ENCODE results near the gene TMEM184B. TPM values are rescaled to one million over a fixed set of nuclear protein-coding genes. Genes with fewer than 3 reads are reported as not detected.

TMEM184B gene
- total RNA-seq, 6 experiments from 2014 or later: 7.9 to 42.6 (median 16.9) TPM

DNA sequence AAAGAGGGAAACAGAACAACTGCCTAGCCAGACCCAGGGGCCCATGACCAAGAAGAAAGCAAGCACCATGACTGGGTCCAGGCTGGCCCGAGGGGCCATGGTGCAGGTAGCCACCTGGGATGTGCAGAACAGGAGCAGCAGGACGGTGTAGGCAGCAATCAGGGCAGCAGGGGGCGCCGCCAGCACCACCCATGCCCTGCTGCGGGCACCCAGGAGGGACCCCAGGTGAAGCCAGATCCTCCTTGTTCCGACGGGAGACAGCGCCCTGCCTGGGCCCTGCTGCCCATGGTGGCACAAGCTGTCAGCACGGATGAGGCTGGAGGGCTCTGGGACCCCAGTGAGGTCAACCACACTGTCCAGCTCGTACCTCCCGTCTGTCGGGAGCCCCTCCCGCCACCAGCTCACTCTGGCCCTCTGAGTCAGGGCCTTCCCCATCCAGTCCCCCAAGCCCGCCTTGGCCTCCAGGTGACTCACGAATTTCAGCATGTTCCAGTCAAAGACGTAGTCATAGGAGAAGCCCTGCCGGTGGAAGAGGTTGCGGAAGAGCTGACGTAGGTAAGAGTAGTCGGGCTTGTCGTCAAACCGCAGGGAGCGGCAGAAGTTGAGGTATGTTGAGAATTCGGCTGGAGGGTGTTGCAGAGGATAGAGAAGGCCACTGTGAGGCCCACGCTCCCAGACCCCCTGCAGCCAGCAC is 25.6 kb upstream of the TMEM184B start:
- Histone ChIP-seq H3K4me3 (no peak overlapping the region), H3K27me3 (no peaks in the 10 kb centered on the region), H3K9me3 (no peaks in the 10 kb centered on the region), H3K27ac (no peak overlapping the region), H3K36me3 (peaks cover 4 to 59% (median 24%) of the 10 kb centered on the region in 4 donors), H3K4me1 (peaks cover 0 to 18% (median 6%) of the 10 kb centered on the region in 4 donors)
- WGBS (ENCODE audit: insufficient coverage, low coverage, low lambda C conversion rate, missing lambda C conversion rate): 94% methylated on average over 13 of the region's 25 CpGs
- no peak for TF ChIP-seq POLR2A (IDR thresholded peaks at IDR 0.05)
- TF ChIP-seq, protein P1, sequence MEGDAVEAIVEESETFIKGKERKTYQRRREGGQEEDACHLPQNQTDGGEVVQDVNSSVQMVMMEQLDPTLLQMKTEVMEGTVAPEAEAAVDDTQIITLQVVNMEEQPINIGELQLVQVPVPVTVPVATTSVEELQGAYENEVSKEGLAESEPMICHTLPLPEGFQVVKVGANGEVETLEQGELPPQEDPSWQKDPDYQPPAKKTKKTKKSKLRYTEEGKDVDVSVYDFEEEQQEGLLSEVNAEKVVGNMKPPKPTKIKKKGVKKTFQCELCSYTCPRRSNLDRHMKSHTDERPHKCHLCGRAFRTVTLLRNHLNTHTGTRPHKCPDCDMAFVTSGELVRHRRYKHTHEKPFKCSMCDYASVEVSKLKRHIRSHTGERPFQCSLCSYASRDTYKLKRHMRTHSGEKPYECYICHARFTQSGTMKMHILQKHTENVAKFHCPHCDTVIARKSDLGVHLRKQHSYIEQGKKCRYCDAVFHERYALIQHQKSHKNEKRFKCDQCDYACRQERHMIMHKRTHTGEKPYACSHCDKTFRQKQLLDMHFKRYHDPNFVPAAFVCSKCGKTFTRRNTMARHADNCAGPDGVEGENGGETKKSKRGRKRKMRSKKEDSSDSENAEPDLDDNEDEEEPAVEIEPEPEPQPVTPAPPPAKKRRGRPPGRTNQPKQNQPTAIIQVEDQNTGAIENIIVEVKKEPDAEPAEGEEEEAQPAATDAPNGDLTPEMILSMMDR (IDR thresholded peaks at IDR 0.05): peak; percentile 33 to 41 (median 34)
- ATAC-seq: peak in 2 of 4 donors; percentile 11 to 15
- DNase-seq: no peak
- intact Hi-C loops (cut with DNase I): no loop called here

DNA sequence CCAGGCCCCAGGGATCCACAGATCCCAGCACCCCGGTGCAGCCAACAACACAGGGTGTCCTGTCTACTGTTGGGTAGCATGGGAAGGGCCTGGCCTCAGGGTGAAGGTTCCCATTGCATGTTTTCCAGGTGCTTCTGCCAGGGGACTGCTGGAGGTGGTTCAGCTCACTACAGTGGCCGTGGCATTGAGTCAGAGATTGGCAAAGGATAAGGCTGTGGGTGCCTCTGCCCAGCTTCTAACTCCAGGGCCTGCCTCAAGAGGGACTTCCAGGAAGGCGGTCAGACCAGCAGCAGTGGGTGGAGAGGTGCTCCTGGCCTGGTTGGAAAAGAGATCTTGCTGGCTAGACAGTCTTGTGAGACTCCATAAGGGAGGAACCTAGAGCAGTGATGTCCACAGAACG is 23.6 kb upstream of the TMEM184B start:
- 64% methylated on average over 2 of the region's 4 CpGs for WGBS (ENCODE audit: insufficient coverage, low coverage, low lambda C conversion rate, missing lambda C conversion rate)
- no peaks in the 10 kb centered on the region for H3K27me3 ChIP-seq
- no peak overlapping the region for H3K4me3 ChIP-seq
- intact Hi-C loops (cut with DNase I): no loop called here
- ATAC-seq (no peak), DNase-seq (no peak)
- H3K9me3 ChIP-seq: no peaks in the 10 kb centered on the region
- no peak overlapping the region for H3K27ac ChIP-seq
- H3K36me3 ChIP-seq: peaks cover 4 to 49% (median 24%) of the 10 kb centered on the region in 4 donors
- TF ChIP-seq POLR2A (IDR thresholded peaks at IDR 0.05): no peak
- TF ChIP-seq, protein P1 (IDR thresholded peaks at IDR 0.05): no peak
- peaks cover 0 to 18% (median 6%) of the 10 kb centered on the region in 4 donors for H3K4me1 ChIP-seq

DNA sequence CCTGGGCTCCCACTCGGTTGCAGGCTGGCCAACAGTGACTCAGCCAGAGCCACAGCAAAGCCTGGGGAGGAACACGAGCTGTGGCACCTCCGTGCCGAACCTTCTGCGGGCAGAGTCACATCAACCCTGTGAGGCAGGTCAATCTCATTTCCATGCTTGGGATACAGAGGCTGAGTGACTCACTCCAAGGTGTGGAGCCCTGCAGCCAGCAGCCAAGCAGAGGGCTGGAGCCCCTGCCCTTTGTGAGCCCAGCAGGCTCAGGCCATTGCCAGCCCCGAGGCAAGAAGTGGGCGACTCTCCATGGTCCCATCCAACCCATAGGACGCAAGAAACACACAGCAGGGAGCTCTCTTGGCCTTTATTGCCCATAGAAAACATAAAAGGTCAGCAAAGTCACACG is 23.1 kb upstream of the TMEM184B start:
- TF ChIP-seq, protein P1 (IDR thresholded peaks at IDR 0.05): no peak
- TF ChIP-seq POLR2A (IDR thresholded peaks at IDR 0.05): no peak
- Histone ChIP-seq H3K27me3 (no peaks in the 10 kb centered on the region), H3K9me3 (no peaks in the 10 kb centered on the region), H3K4me1 (peaks cover 0 to 15% (median 6%) of the 10 kb centered on the region in 4 donors), H3K4me3 (no peak overlapping the region), H3K27ac (no peak overlapping the region), H3K36me3 (peaks cover 4 to 44% (median 24%) of the 10 kb centered on the region in 4 donors)
- no CpG with 5 or more reads among the region's 9 CpGs for WGBS (ENCODE audit: insufficient coverage, low coverage, low lambda C conversion rate, missing lambda C conversion rate)
- intact Hi-C loops (cut with DNase I): no loop called here
- ATAC-seq (no peak), DNase-seq (no peak)

DNA sequence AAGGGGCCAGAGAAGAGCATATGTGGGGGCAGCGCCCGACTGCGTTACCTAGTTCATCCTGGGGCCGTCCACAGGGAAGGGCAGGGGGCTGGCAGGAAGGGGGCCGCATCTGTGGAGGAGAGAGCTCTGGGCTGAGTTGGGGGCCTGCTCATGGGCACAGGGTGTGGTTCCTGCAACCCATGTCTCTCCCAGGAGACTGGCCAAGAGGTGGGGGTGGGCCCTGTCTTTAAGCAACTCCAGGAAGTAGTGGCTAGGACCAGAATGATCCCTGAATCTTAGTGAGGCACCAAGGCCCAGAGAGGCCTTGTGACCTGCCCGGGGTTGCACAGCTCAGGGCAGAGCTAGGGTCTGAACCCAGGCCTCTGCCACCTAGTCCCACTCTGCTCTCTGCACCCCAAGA is 22.5 kb upstream of the TMEM184B start:
- Histone ChIP-seq H3K4me1 (peaks cover 0 to 10% (median 6%) of the 10 kb centered on the region in 4 donors), H3K27ac (no peak overlapping the region), H3K27me3 (no peaks in the 10 kb centered on the region), H3K4me3 (no peak overlapping the region), H3K36me3 (peaks cover 4 to 39% (median 24%) of the 10 kb centered on the region in 4 donors), H3K9me3 (no peaks in the 10 kb centered on the region)
- DNase-seq (no peak), ATAC-seq (no peak)
- TF ChIP-seq, protein P1 (IDR thresholded peaks at IDR 0.05): no peak
- TF ChIP-seq POLR2A (IDR thresholded peaks at IDR 0.05): no peak
- intact Hi-C loops (cut with DNase I): no loop called here
- WGBS (ENCODE audit: insufficient coverage, low coverage, low lambda C conversion rate, missing lambda C conversion rate): no CpG with 5 or more reads among the region's 6 CpGs
